ENCODE measurements around the gene ZP2. TPM values are rescaled to one million over a fixed set of nuclear protein-coding genes. Genes with fewer than 3 reads are reported as not detected.
"Not testable (repeated sequence)": the region's sequence is repeated elsewhere in the genome, so short reads cannot be mapped to it uniquely, and the experiment has no call there.

ZP2 gene
- 0.09 TPM for total RNA-seq

- no peak for DNase-seq (ENCODE audit: low spot score)
Measured at GRCh38 chr16:21211486-21211885, at the start of gene ZP2. ZP2 (minus strand) TSS chr16:21211574; CDS start chr16:21211547, 27 bp downstream.

GRCh38 chr16:21257284-21257683 is 45.9 kb upstream of the ZP2 start:
- DNase-seq (ENCODE audit: low spot score): no peak

- DNase-seq (ENCODE audit: low spot score): no peak
Measured at GRCh38 chr16:21256636-21257035, 45.3 kb upstream of the ZP2 start.

GRCh38 chr16:21253470-21253869 is 42.1 kb upstream of the ZP2 start:
- no peak for DNase-seq (ENCODE audit: low spot score)

GRCh38 chr16:21250072-21250923 is 38.9 kb upstream of the ZP2 start:
- no peak for DNase-seq (ENCODE audit: low spot score)

GRCh38 chr16:21248179-21248578 is 36.8 kb upstream of the ZP2 start:
- not testable (repeated sequence) for DNase-seq (ENCODE audit: low spot score)

- DNase-seq (ENCODE audit: low spot score): no peak
Measured at GRCh38 chr16:21244518-21245215, 33.3 kb upstream of the ZP2 start.

- no peak for DNase-seq (ENCODE audit: low spot score)
Measured at GRCh38 chr16:21242756-21243155, 31.4 kb upstream of the ZP2 start.

- no peak for DNase-seq (ENCODE audit: low spot score)
Measured at GRCh38 chr16:21239646-21240045, 28.3 kb upstream of the ZP2 start.

- no peak for DNase-seq (ENCODE audit: low spot score)
Measured at GRCh38 chr16:21236831-21237230, 25.5 kb upstream of the ZP2 start.

GRCh38 chr16:21235199-21235585 is 23.8 kb upstream of the ZP2 start:
- DNase-seq (ENCODE audit: low spot score): no peak

GRCh38 chr16:21233521-21234150 is 22.3 kb upstream of the ZP2 start, which contains the start of gene ANKS4B:
ANKS4B (plus strand) TSS chr16:21233699; CDS start chr16:21233738, 39 bp downstream.
- DNase-seq (ENCODE audit: low spot score): peak; percentile 79

- no peak for DNase-seq (ENCODE audit: low spot score)
Measured at GRCh38 chr16:21233045-21233520, 21.7 kb upstream of the ZP2 start.

GRCh38 chr16:21228361-21228872 is 17.0 kb upstream of the ZP2 start:
- DNase-seq (ENCODE audit: low spot score): no peak

- DNase-seq (ENCODE audit: low spot score): no peak
Measured at GRCh38 chr16:21227866-21228265, 16.5 kb upstream of the ZP2 start.

- DNase-seq (ENCODE audit: low spot score): no peak
Measured at GRCh38 chr16:21226749-21227148, 15.4 kb upstream of the ZP2 start.

- no peak for DNase-seq (ENCODE audit: low spot score)
Measured at GRCh38 chr16:21224800-21225199, 13.4 kb upstream of the ZP2 start.

- DNase-seq (ENCODE audit: low spot score): no peak
Measured at GRCh38 chr16:21223787-21224186, 12.4 kb upstream of the ZP2 start.

- DNase-seq (ENCODE audit: low spot score): no peak
Measured at GRCh38 chr16:21222495-21223337, 11.3 kb upstream of the ZP2 start.

- no peak for DNase-seq (ENCODE audit: low spot score)
Measured at GRCh38 chr16:21219551-21219950, 8.2 kb upstream of the ZP2 start.

GRCh38 chr16:21218153-21218552 is 6.8 kb upstream of the ZP2 start:
- DNase-seq (ENCODE audit: low spot score): no peak

All from mucosa of gallbladder (tissue), 1 donor.